CD4-positive, alpha-beta T cell treated with Interleukin-4 for 1 hour (primary cell): ENCODE data around the gene RABEPK.
"Not testable (repeated sequence)": the region's sequence is repeated elsewhere in the genome, so short reads cannot be mapped to it uniquely, and the experiment has no call there.

ENCODE experiments used
- DNase-seq, 2 donors: peaks; one replicate each; pipeline ENCODE4 v3.0.0-alpha.2; 2020 to 2022

Gene RABEPK, protein sequence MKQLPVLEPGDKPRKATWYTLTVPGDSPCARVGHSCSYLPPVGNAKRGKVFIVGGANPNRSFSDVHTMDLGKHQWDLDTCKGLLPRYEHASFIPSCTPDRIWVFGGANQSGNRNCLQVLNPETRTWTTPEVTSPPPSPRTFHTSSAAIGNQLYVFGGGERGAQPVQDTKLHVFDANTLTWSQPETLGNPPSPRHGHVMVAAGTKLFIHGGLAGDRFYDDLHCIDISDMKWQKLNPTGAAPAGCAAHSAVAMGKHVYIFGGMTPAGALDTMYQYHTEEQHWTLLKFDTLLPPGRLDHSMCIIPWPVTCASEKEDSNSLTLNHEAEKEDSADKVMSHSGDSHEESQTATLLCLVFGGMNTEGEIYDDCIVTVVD

DNA sequence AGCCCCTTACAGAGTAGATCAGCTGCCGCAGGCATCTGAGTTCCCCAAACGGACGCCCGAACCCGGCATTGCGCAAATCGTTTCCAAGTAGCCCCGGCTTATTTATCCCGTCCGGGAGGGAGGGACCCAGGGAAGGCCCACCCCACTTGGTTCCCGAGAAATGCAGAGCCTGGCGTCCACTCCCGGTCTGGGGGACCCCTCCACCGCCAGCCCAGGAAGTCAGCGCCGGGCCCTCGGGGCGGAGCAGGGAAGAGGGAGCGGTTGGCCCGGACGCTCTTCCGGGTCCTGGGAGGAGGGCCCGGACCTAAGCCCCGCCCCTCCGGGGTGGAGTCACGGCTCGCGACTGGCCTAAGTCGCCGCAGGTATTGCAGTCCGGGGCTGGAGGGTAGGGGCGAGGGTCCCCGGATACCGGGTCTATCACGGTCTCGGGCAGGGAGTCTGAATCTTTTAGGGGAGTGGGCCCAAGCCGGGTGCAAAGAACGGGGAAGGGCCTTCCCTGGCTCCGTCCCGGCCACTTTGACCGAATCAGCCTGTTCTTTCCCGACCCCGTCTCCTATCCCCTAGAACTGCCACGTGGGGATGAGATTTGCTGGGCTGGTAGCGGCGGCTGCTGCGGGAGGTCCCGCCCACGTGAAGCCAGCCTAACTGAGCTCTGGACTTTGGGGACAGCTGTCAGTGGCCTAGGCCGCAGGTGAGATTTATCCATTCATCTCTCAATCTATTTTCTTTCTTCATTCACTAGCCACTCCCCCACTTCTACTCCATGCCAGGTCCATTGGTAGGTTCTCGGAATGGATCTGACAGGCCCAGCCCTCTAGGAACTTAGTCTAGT lies at the start of gene RABEPK:
Gene RABEPK (plus strand): TSS at position 327 of the 832 bp plus-strand sequence. CDS start 2,472 bp downstream, outside the sequence.
- peak; percentile 86 to 89 for DNase-seq

DNA sequence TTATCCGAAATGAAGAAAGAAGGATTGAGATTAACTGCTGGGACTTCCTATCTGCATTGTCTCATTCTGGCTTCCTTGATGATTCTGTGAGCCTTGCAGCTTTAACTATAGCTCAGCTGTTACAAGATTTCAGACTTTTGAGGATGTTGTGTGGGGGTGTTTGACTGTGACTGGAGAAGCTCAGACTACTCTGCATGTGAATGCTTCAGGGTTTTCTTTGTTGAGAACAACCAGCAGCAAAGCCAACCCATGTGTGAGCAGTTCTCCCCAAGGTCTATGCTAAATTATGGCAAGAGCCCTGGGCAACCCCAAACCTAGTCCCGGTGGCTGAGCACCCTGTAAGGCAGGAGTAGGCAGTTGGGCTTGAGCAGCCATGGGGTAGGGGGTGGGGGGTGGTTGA lies 48.6 kb upstream of the RABEPK start:
- no peak for DNase-seq

GRCh38 chr9:125153712-125154367 lies 46.5 kb upstream of the RABEPK start:
- DNase-seq, result no peak

DNA sequence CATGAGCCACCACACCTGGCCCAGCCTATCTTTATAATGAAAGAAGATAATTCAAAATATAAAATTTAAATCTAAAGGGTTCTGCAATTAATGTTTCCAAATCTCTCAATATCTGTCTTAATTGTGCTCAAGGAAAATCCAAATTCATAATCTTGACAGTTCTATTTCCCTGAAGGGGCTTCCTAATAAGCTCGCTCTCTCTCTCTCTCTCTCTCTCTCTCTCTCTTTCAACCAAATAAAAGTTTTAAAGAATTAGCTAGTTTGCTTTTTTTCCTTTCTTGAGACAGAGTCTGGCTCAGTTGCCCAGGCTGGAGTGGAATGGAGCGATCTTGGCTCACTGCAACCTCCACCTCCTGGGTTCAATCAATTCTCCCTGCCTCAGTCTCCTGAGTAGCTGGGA lies 43.8 kb upstream of the RABEPK start:
- DNase-seq, result no peak

GRCh38 chr9:125160750-125161149 lies 39.6 kb upstream of the RABEPK start:
- DNase-seq, result no peak

DNA sequence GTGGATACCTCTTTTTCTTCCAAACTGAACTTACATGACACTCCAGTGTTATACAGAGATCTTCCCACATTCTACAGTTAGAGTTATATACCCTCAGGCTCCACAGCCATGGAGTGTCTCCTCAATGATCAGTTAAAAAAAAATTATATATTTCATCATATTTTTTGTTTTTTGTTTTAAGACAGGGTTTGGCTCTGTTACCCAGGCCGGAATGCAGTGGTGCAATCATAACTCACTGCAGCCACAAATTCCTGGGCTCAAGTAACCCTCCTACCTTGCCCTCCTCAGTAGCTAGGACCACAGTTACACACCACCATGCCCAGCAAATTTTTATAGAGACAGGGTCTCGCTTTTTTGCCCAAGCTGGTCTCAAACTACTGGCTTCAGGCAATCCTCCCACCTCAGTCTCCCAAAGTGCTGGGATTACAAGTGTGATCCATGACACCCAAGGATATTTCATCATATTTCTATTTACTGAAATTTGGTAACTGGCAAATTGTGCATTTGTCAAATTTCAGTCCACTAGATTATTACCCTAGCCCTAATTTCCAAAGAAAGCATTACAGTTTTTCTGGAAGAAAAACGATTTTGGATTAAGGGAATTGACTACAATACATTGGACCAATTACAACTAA lies 38.9 kb upstream of the RABEPK start:
- DNase-seq, result no peak

DNA sequence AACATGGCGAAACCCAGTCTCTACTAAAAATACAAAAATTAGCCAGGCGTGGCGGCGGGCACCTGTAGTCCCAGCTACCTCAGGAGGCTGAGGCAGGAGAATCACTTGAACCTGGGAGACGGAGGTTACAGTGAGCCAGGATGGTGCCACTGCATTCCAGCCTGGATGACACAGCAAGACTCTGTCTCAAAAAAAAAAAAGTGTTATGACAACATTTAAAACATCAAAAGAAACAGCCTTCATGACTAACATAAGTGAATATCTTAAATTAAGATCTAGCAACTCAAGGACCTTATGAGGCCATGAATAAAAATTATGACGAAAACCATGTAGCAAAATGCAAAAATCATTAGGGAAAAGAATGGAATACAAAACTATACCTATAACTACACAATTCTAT lies 37.5 kb upstream of the RABEPK start:
- DNase-seq, result not testable (repeated sequence)

GRCh38 chr9:125166762-125167161 lies 33.6 kb upstream of the RABEPK start:
- DNase-seq, result no peak

DNA sequence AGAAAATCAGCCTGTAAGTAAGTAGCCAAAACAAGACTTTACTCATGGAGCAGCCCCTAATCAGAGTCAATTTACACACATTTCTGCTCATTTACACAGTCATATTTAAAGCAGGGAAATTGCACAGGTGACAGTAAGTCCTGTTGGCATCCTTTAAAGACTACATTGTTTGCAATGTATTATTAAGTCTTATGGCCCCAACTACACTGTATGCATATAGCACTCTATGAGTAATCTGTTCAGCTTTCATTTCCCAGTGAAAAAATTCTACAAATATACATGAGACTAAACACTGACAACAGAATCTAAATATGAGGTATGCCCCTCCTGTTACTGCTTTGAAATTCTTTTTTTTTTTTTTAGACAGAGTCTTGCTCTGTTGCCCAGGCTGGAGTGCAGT lies 30.4 kb upstream of the RABEPK start:
- DNase-seq, result no peak

GRCh38 chr9:125172031-125172755 lies 28.1 kb upstream of the RABEPK start:
- DNase-seq, result no peak

- DNase-seq, result no peak
These were observed 23.7 kb upstream of the RABEPK start for GRCh38 chr9:125176636-125177035.

DNA sequence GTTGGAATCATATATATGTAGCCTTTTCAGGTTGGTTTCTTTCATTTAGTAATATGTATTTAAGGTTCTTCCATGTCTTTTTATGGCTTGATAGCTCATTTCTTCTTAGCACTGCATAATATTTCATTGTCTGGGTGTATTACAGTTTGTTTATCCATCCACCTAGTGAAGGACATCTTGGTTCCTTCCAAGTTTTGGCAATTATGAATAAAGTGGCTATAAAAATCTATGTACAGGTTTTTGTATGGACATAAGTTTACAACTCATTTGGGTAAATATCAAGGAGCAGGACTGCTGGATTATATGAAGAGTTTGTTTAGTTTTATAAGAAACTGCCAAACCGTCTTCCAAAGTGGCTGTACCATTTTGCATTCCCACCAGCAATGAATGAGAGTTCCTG lies 22.5 kb upstream of the RABEPK start:
- DNase-seq, result no peak

DNA sequence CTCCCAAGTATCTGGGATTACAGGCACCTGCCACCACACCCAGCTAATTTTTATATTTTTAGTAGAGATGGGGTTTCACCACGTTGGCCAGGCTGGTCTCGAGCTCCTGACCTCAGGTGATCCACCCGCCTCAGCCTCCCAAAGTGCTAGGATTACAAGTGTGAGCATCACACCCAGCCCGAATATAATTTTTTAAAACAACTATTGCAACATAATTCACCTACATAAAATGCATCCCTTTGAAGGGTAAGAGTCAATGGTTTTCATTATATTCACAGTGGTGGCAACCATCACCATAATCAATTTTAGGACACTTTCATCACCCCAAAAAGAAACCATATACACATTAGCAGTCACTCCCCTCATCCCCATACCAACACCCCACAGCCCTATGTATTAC lies 20.6 kb upstream of the RABEPK start:
- not testable (repeated sequence) for DNase-seq

- DNase-seq, result no peak
These were observed 19.5 kb upstream of the RABEPK start for GRCh38 chr9:125180876-125181275.

DNA sequence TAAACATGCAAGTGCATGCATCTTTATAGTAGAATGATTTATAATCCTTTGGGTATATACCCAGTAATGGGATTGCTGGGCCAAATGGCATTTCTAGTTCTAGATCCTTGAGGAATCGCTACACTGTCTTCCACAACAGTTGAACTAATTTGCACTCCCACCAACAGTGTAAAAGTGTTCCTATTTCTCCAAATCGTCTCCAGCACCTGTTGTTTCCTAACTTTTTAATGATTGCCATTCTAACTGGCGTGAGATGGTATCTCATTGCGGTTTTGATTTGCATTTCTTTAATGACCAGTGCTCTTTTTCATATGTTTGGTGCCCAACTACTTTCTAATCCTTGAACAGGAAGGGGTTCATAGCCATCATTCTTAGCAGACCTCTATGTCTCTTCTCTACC lies 18.6 kb upstream of the RABEPK start:
- DNase-seq, result not testable (repeated sequence)

DNA sequence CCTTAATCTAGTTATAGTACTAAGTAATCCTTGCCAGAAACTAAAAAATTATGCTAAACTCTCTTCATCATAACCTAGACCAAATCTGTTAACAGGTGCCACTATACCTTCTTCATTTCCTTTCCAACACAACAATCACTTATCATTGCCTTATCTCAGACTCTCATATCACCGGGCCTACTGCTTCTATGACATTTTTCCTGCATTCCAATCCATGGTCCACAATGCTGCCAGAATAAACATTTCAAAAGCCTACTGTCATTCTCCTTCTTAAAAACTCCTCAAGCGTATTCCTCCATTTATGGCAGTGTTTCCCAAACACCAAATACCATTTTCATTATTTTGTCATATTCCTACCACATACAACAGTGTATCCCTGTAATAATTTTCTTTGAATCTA lies 17.3 kb upstream of the RABEPK start:
- no peak for DNase-seq

DNA sequence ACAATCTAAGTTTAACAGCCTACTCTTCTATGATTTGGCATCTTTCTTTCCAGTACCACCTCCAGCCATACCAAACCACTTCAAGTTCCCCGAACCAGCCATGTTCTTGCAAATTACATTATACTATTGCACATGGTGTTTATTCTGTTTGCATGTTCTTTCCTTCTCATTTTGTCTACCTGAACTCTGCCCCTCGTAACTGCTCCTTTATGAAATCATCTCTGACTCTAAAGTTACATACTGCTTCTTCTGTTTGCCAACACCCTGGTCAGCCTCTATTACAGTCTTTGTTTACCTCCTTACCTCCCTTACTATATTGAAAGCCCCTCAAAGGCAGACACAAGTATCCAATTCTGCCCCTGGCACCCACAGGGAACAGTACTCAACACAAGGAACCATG lies 16.8 kb upstream of the RABEPK start:
- no peak for DNase-seq

GRCh38 chr9:125189011-125189360 lies 11.4 kb upstream of the RABEPK start:
- peak; percentile 26 to 41 for DNase-seq

- peak; percentile 97 for DNase-seq
These were observed 10.7 kb upstream of the RABEPK start, which contains the start of gene PPP6C for GRCh38 chr9:125189361-125190289. PPP6C (minus strand) TSS chr9:125189803; CDS start chr9:125189718, 85 bp downstream.

DNA sequence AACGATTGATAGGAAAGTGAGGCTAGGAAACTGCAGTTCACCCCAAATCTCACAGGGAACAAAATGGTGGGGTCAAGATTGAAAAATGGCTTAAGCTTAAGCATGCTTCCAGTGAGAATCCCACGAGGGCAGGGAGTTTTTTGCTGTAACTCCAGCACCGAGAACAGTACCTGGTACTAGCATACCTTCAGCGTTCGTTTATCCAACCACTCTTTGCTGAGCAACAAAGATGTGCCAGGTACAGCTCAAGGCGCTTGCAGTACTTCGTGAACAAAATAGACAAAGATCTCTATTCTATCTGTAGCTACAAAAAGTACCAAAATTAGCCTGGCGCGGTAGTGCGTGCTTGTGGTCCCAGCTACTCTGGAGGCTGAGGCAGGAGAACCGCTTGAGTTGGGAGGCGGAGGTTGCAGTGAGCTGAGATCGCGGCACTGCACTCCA lies 10.0 kb upstream of the RABEPK start:
- DNase-seq, result peak in 1 of 2 donors; percentile 33

GRCh38 chr9:125194466-125194865 lies 5.9 kb upstream of the RABEPK start:
- DNase-seq, result not testable (repeated sequence)
